ENCODE measurements around the gene ZFP92.

The ZFP92 gene

GRCh38 chrX:153409414-153410101, 1.7 kb upstream of the ZFP92 start:
- no peak for DNase-seq

GRCh38 chrX:153410373-153410772, 899 bp upstream of the ZFP92 start:
- DNase-seq: no peak

- no peak for DNase-seq
These were observed 401 bp upstream of the ZFP92 start for GRCh38 chrX:153410888-153411254.

GRCh38 chrX:153411988-153412574, 809 bp downstream of the ZFP92 start:
- DNase-seq: no peak

- DNase-seq: no peak
These were observed 1.8 kb downstream of the ZFP92 start for GRCh38 chrX:153412746-153413720.

- DNase-seq: no peak
These were observed 2.5 kb downstream of the ZFP92 start for GRCh38 chrX:153413731-153414130.

- no peak for DNase-seq
These were observed 3.7 kb downstream of the ZFP92 start for GRCh38 chrX:153414856-153415510.

- no peak for DNase-seq
These were observed 5.6 kb downstream of the ZFP92 start for GRCh38 chrX:153416781-153417450.

- DNase-seq: no peak
These were observed 6.4 kb downstream of the ZFP92 start for GRCh38 chrX:153417637-153418036.

GRCh38 chrX:153420851-153421599, 9.8 kb downstream of the ZFP92 start:
- no peak for DNase-seq

GRCh38 chrX:153421856-153422255, 10.6 kb downstream of the ZFP92 start:
- no peak for DNase-seq

- no peak for DNase-seq
These were observed 12.4 kb downstream of the ZFP92 start for GRCh38 chrX:153423652-153424051.

- DNase-seq: no peak
These were observed 14.9 kb downstream of the ZFP92 start for GRCh38 chrX:153426204-153426603.

GRCh38 chrX:153430796-153431195, 19.5 kb downstream of the ZFP92 start:
- DNase-seq: no peak

- no peak for DNase-seq
These were observed 21.9 kb downstream of the ZFP92 start for GRCh38 chrX:153433161-153433680.

- no peak for DNase-seq
These were observed 22.6 kb downstream of the ZFP92 start for GRCh38 chrX:153433781-153434285.

- DNase-seq: no peak
These were observed 23.5 kb downstream of the ZFP92 start for GRCh38 chrX:153434801-153435200.

GRCh38 chrX:153435845-153436244, 24.6 kb downstream of the ZFP92 start:
- DNase-seq: no peak

GRCh38 chrX:153438532-153438931, 27.3 kb downstream of the ZFP92 start:
- DNase-seq: no peak

- DNase-seq: no peak
These were observed 28.7 kb downstream of the ZFP92 start for GRCh38 chrX:153439977-153440376.

- DNase-seq: no peak
These were observed 29.4 kb downstream of the ZFP92 start for GRCh38 chrX:153440556-153441135.
